GM12873 (cell line): ENCODE data around the gene PTPRD.

ENCODE experiments used
- CTCF ChIP-seq: IDR thresholded peaks from 2 replicates; pipeline ENCODE4 v1.5.1; 2012; ENCODE audit warnings: low read depth, mild to moderate bottlenecking, moderate library complexity, low read length, control low read depth; ENCODE audit not compliant: insufficient read depth; ENCODE audit errors: missing control alignments

Gene PTPRD

GRCh38 chr9:8477450-8477849 is 2135.4 kb downstream of the PTPRD start:
- no peak for TF ChIP-seq CTCF

- no peak for TF ChIP-seq CTCF
Observed at GRCh38 chr9:8474937-8475336, 2137.9 kb downstream of the PTPRD start.

- TF ChIP-seq CTCF, result no peak
Observed at GRCh38 chr9:8473244-8474020, 2139.4 kb downstream of the PTPRD start.

- TF ChIP-seq CTCF, result no peak
Observed at GRCh38 chr9:8468045-8468637, 2144.7 kb downstream of the PTPRD start.

- no peak for TF ChIP-seq CTCF
Observed at GRCh38 chr9:8457816-8458215, 2155.0 kb downstream of the PTPRD start.

- TF ChIP-seq CTCF, result no peak
Observed at GRCh38 chr9:8457055-8457454, 2155.7 kb downstream of the PTPRD start.

GRCh38 chr9:8456344-8456743 is 2156.5 kb downstream of the PTPRD start:
- TF ChIP-seq CTCF, result no peak
